HG03159 (cell line): ENCODE data around the gene ZDHHC4.
"Not testable (repeated sequence)": the region's sequence is repeated elsewhere in the genome, so short reads cannot be mapped to it uniquely, and the experiment has no call there.

ENCODE experiments used
- ATAC-seq: cut with Tn5 transposase; IDR thresholded peaks from one replicate; pipeline ENCODE4 v1.9.1; 2021; ENCODE audit warnings: mild to moderate bottlenecking, moderate library complexity; ENCODE audit not compliant: unreplicated experiment

The ZDHHC4 gene

DNA sequence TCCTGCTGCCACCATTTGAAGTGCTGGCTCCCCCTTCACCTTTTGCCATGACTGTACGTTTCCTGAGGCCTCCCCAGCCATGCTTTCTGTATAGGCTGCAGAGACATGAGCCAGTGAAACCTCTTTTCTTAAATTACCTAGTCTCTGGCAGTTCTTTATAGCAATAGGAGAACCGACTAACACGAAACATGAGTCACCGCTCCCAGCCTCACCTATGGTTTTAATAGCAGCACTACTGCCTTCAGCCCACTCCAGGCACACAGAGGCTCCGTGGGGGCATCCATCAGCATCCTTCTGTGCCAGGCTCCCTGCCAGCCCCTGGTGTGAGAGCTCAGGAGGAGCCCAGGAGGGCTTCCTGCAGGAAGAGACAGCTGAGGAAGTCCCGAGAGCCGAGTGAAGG is 54.4 kb downstream of the ZDHHC4 start:
- ATAC-seq: no peak

DNA sequence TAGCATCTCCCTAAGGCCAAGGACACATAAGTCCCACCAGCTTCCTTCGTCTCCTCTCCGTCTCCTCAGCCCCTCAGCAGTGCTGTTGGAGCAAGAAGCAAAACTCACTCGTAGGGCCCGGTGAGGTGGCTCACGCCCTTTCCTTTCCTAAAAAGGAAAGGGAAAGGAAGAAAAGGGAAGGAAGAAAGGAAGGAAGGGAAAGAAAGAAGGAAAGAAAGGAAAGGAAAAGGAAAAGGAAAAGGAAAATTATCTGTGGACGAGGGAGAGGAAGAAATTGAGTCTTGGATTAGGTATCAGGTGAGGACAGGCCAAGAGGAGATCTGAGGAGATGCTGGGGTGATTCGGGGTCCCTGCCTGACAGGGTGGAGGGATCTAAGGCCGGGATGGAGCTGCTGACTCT is 56.8 kb downstream of the ZDHHC4 start:
- no peak for ATAC-seq

- not testable (repeated sequence) for ATAC-seq
Observed at GRCh38 chr7:6634971-6635370, 57.7 kb downstream of the ZDHHC4 start.

- ATAC-seq: peak; percentile 63
Observed at GRCh38 chr7:6636741-6637543, 59.7 kb downstream of the ZDHHC4 start, which contains the start of gene ZNF316. TSS of gene ZNF316 (plus strand) at chr7:6637318. CDS start at chr7:6642410, 5,092 bp downstream.

GRCh38 chr7:6637544-6638229 is 60.4 kb downstream of the ZDHHC4 start:
- ATAC-seq: peak; percentile 80
